ENCODE measurements around the gene CCDC32.

Gene CCDC32

GRCh38 chr15:40598672-40599071, 33.8 kb upstream of the CCDC32 start:
- Histone ChIP-seq H3K4ac (ENCODE audit: low read depth in 1 of 2, low read length in 2 of 2) (no peak overlapping the region), H3K79me1 (replicated peaks; ENCODE audit: low read length, poor library complexity, severe bottlenecking) (peaks cover 25% of the 10 kb centered on the region), H2AK5ac (ENCODE audit: low read length, severe bottlenecking) (no peak overlapping the region), H4K91ac (ENCODE audit: low read length) (no peak overlapping the region), H3K4me1 (ENCODE audit: control insufficient read depth, insufficient read depth, low read depth, low read length) (no peaks in the 10 kb centered on the region), H3K14ac (ENCODE audit: low read length in 2 of 2) (no peak overlapping the region), H2BK5ac (ENCODE audit: low read depth, low read length, poor library complexity, severe bottlenecking) (no peak overlapping the region), H2BK120ac (ENCODE audit: low read depth, low read length) (no peak overlapping the region), H2AFZ (ENCODE audit: low read depth, low read length) (no peak overlapping the region), H3K4me2 (ENCODE audit: low read length, poor library complexity, severe bottlenecking) (no peak overlapping the region), H4K8ac (ENCODE audit: low read length) (no peak overlapping the region), H2BK15ac (ENCODE audit: low read depth, poor library complexity, severe bottlenecking) (no peak overlapping the region), H3K9ac (ENCODE audit: low read length) (no peak overlapping the region), H3K23ac (ENCODE audit: low read length in 2 of 2) (no peak overlapping the region), H3K4me3 (ENCODE audit: insufficient read depth in 1 of 2, low read depth in 1 of 2, low read length in 2 of 2) (no peak overlapping the region), H3K27me3 (ENCODE audit: control insufficient read depth in 1 of 2, insufficient read depth in 1 of 2, low read length in 2 of 2) (no peaks in the 10 kb centered on the region), H3K18ac (ENCODE audit: low read depth in 1 of 2, low read length in 2 of 2) (no peak overlapping the region), H2BK12ac (ENCODE audit: low read length in 2 of 2) (no peak overlapping the region), H3K27ac (ENCODE audit: low read length, poor library complexity, severe bottlenecking) (no peak overlapping the region), H3K9me3 (ENCODE audit: control insufficient read depth, low read length) (no peaks in the 10 kb centered on the region), H3K36me3 (ENCODE audit: control insufficient read depth in 1 of 2, insufficient read depth in 2 of 2, low read depth in 1 of 2, low read length in 2 of 2) (no peaks in the 10 kb centered on the region)
- 86% methylated on average over 4 of the region's 4 CpGs for WGBS
- DNase-seq = no peak

- Histone ChIP-seq H3K79me1 (replicated peaks; ENCODE audit: low read length, poor library complexity, severe bottlenecking) (peaks cover 21% of the 10 kb centered on the region), H3K9me3 (ENCODE audit: control insufficient read depth, low read length) (no peaks in the 10 kb centered on the region)
Observed at GRCh38 chr15:40598126-40598525, 33.3 kb upstream of the CCDC32 start.

GRCh38 chr15:40597024-40597423, 32.2 kb upstream of the CCDC32 start:
- 100% methylated on average over 2 of the region's 2 CpGs for WGBS
- H3K9ac ChIP-seq (ENCODE audit: low read length) = no peak overlapping the region
- H2AK5ac ChIP-seq (ENCODE audit: low read length, severe bottlenecking) = no peak overlapping the region

More at GRCh38 chr15:40598126-40598525, 33.3 kb upstream of the CCDC32 start:
- Histone ChIP-seq H3K27ac (ENCODE audit: low read length, poor library complexity, severe bottlenecking) (no peak overlapping the region), H2AFZ (ENCODE audit: low read depth, low read length) (no peak overlapping the region), H4K91ac (ENCODE audit: low read length) (no peak overlapping the region), H3K4me3 (ENCODE audit: insufficient read depth in 1 of 2, low read depth in 1 of 2, low read length in 2 of 2) (no peak overlapping the region), H3K4me2 (ENCODE audit: low read length, poor library complexity, severe bottlenecking) (no peak overlapping the region), H3K36me3 (ENCODE audit: control insufficient read depth in 1 of 2, insufficient read depth in 2 of 2, low read depth in 1 of 2, low read length in 2 of 2) (no peaks in the 10 kb centered on the region), H3K4ac (ENCODE audit: low read depth in 1 of 2, low read length in 2 of 2) (no peak overlapping the region), H2BK120ac (ENCODE audit: low read depth, low read length) (no peak overlapping the region), H3K27me3 (ENCODE audit: control insufficient read depth in 1 of 2, insufficient read depth in 1 of 2, low read length in 2 of 2) (no peaks in the 10 kb centered on the region), H2BK15ac (ENCODE audit: low read depth, poor library complexity, severe bottlenecking) (no peak overlapping the region), H4K8ac (ENCODE audit: low read length) (no peak overlapping the region), H2BK12ac (ENCODE audit: low read length in 2 of 2) (no peak overlapping the region), H3K14ac (ENCODE audit: low read length in 2 of 2) (no peak overlapping the region), H3K23ac (ENCODE audit: low read length in 2 of 2) (no peak overlapping the region), H2BK5ac (ENCODE audit: low read depth, low read length, poor library complexity, severe bottlenecking) (no peak overlapping the region), H3K9ac (ENCODE audit: low read length) (no peak overlapping the region), H3K4me1 (ENCODE audit: control insufficient read depth, insufficient read depth, low read depth, low read length) (no peaks in the 10 kb centered on the region), H2AK5ac (ENCODE audit: low read length, severe bottlenecking) (no peak overlapping the region), H3K18ac (ENCODE audit: low read depth in 1 of 2, low read length in 2 of 2) (no peak overlapping the region)
- no CpG with 5 or more reads among the region's 3 CpGs for WGBS
- no peak for DNase-seq

GRCh38 chr15:40595773-40596172, 30.9 kb upstream of the CCDC32 start:
- Histone ChIP-seq H2AFZ (ENCODE audit: low read depth, low read length) (no peak overlapping the region), H2AK5ac (ENCODE audit: low read length, severe bottlenecking) (no peak overlapping the region), H3K23ac (ENCODE audit: low read length in 2 of 2) (no peak overlapping the region), H2BK15ac (ENCODE audit: low read depth, poor library complexity, severe bottlenecking) (no peak overlapping the region), H4K91ac (ENCODE audit: low read length) (no peak overlapping the region), H3K79me1 (replicated peaks; ENCODE audit: low read length, poor library complexity, severe bottlenecking) (peaks cover 20% of the 10 kb centered on the region), H4K8ac (ENCODE audit: low read length) (no peak overlapping the region), H3K4me3 (ENCODE audit: insufficient read depth in 1 of 2, low read depth in 1 of 2, low read length in 2 of 2) (no peak overlapping the region), H3K9me3 (ENCODE audit: control insufficient read depth, low read length) (no peaks in the 10 kb centered on the region), H3K4me2 (ENCODE audit: low read length, poor library complexity, severe bottlenecking) (no peak overlapping the region), H3K9ac (ENCODE audit: low read length) (no peak overlapping the region), H3K4me1 (ENCODE audit: control insufficient read depth, insufficient read depth, low read depth, low read length) (peaks cover 2% of the 10 kb centered on the region), H3K4ac (ENCODE audit: low read depth in 1 of 2, low read length in 2 of 2) (no peak overlapping the region), H2BK12ac (ENCODE audit: low read length in 2 of 2) (no peak overlapping the region), H3K36me3 (ENCODE audit: control insufficient read depth in 1 of 2, insufficient read depth in 2 of 2, low read depth in 1 of 2, low read length in 2 of 2) (no peaks in the 10 kb centered on the region), H3K27ac (ENCODE audit: low read length, poor library complexity, severe bottlenecking) (no peak overlapping the region), H3K18ac (ENCODE audit: low read depth in 1 of 2, low read length in 2 of 2) (no peak overlapping the region), H2BK5ac (ENCODE audit: low read depth, low read length, poor library complexity, severe bottlenecking) (no peak overlapping the region), H2BK120ac (ENCODE audit: low read depth, low read length) (no peak overlapping the region), H3K14ac (ENCODE audit: low read length in 2 of 2) (no peak overlapping the region), H3K27me3 (ENCODE audit: control insufficient read depth in 1 of 2, insufficient read depth in 1 of 2, low read length in 2 of 2) (no peaks in the 10 kb centered on the region)
- 100% methylated on average over 2 of the region's 5 CpGs for WGBS
- no peak for DNase-seq

More at GRCh38 chr15:40597024-40597423, 32.2 kb upstream of the CCDC32 start:
- H3K36me3 ChIP-seq (ENCODE audit: control insufficient read depth in 1 of 2, insufficient read depth in 2 of 2, low read depth in 1 of 2, low read length in 2 of 2) = no peaks in the 10 kb centered on the region
- no peak overlapping the region for H4K8ac ChIP-seq (ENCODE audit: low read length)
- H3K4me1 ChIP-seq (ENCODE audit: control insufficient read depth, insufficient read depth, low read depth, low read length) = no peaks in the 10 kb centered on the region
- H3K4me3 ChIP-seq (ENCODE audit: insufficient read depth in 1 of 2, low read depth in 1 of 2, low read length in 2 of 2) = no peak overlapping the region
- no peak overlapping the region for H3K23ac ChIP-seq (ENCODE audit: low read length in 2 of 2)
- H3K4ac ChIP-seq (ENCODE audit: low read depth in 1 of 2, low read length in 2 of 2) = no peak overlapping the region
- H3K4me2 ChIP-seq (ENCODE audit: low read length, poor library complexity, severe bottlenecking) = no peak overlapping the region
- H2BK5ac ChIP-seq (ENCODE audit: low read depth, low read length, poor library complexity, severe bottlenecking) = no peak overlapping the region
- no peak overlapping the region for H4K91ac ChIP-seq (ENCODE audit: low read length)
- no peak overlapping the region for H2BK120ac ChIP-seq (ENCODE audit: low read depth, low read length)
- no peak for DNase-seq
- no peak overlapping the region for H2AFZ ChIP-seq (ENCODE audit: low read depth, low read length)
- no peak overlapping the region for H2BK15ac ChIP-seq (ENCODE audit: low read depth, poor library complexity, severe bottlenecking)
- H3K14ac ChIP-seq (ENCODE audit: low read length in 2 of 2) = no peak overlapping the region
- H3K27me3 ChIP-seq (ENCODE audit: control insufficient read depth in 1 of 2, insufficient read depth in 1 of 2, low read length in 2 of 2) = no peaks in the 10 kb centered on the region
- peaks cover 20% of the 10 kb centered on the region for H3K79me1 ChIP-seq (replicated peaks; ENCODE audit: low read length, poor library complexity, severe bottlenecking)
- H3K18ac ChIP-seq (ENCODE audit: low read depth in 1 of 2, low read length in 2 of 2) = no peak overlapping the region
- no peak overlapping the region for H3K27ac ChIP-seq (ENCODE audit: low read length, poor library complexity, severe bottlenecking)
- no peaks in the 10 kb centered on the region for H3K9me3 ChIP-seq (ENCODE audit: control insufficient read depth, low read length)
- no peak overlapping the region for H2BK12ac ChIP-seq (ENCODE audit: low read length in 2 of 2)

All from mesenchymal stem cell (in vitro differentiated cells and primary cell).